Esophagus squamous epithelium (tissue), 5 donors: Measurements from ENCODE around the gene ANKMY2. TPM values are rescaled to one million over a fixed set of nuclear protein-coding genes. Genes with fewer than 3 reads are reported as not detected.
A peak's percentile ranks its signal among the peaks of the same experiment; 100 is the strongest.

Experiments used
- DNase-seq: peaks from one replicate; lab custom pipeline; 2025; lab: John Stamatoyannopoulos, UW
- H3K27ac ChIP-seq, 4 donors: fragments of 200-600 bp; sonication (generic); one replicate each; pipeline ENCODE4 v1.5.1; 2016 to 2019; ENCODE audit warnings: mild to moderate bottlenecking in 1 of 4
- H3K27me3 ChIP-seq, 4 donors: fragments of 200-600 bp; sonication (generic); 1 replicate in 3 of 4; 2 replicates in 1 of 4; pipeline versions ENCODE4 v1.5.1 to v1.6.0; 2017 to 2021; ENCODE audit warnings: antibody characterized with exemption in 1 of 4
- H3K36me3 ChIP-seq, 3 donors: fragments of 200-600 bp; sonication (generic); one replicate each; pipeline ENCODE4 v1.5.1; 2016 to 2019
- H3K4me1 ChIP-seq, 3 donors: fragments of 200-600 bp; sonication (generic); one replicate each; pipeline ENCODE4 v1.5.1; 2017 to 2019
- H3K4me3 ChIP-seq, 4 donors: fragments of 200-600 bp; sonication (generic); 1 replicate in 3 of 4; 2 replicates in 1 of 4; pipeline ENCODE4 v1.5.1; 2016 to 2019; ENCODE audit warnings: mild to moderate bottlenecking in 2 of 4, moderate library complexity in 1 of 4
- H3K9me3 ChIP-seq, 3 donors: fragments of 200-600 bp; sonication (generic); one replicate each; pipeline ENCODE4 v1.5.1; 2016 to 2019
- POLR2A ChIP-seq, 4 donors: fragments of 450-650 bp; IDR thresholded peaks; one replicate each; pipeline ENCODE4 v1.6.1; 2017; ENCODE audit warnings: antibody characterized with exemption in 4 of 4, mild to moderate bottlenecking in 4 of 4, moderate library complexity in 3 of 4
- WGBS, 2 donors: methylation state at CpG; one replicate each; pipeline ENCODE4 v1.1.5; 2018; 5-methylcytosine and 5-hydroxymethylcytosine counted together
- intact Hi-C: fragments of 100-400 bp; cut with DNase I; formaldehyde crosslinking; loops from one replicate; pipeline ENCODE4 v1.15.0; 2022
- total RNA-seq, 4 donors: library from RNA; depleted of rRNA; stranded (reverse); fragments of >200 nt; gene quantifications; one replicate each; pipeline ENCODE4 v1.1.0, GENCODE V29; 2016
- TF ChIP-seq, protein P1 (sequence below), 6 experiments: fragments of 450-650 bp in 4 of 6; fragments of 200-600 bp in 2 of 6; sonication (generic) in 2 of 6; IDR thresholded peaks; one replicate each; pipeline ENCODE4 v1.5.1; 2016 to 2019; ENCODE audit warnings: antibody characterized with exemption in 6 of 6, mild to moderate bottlenecking in 4 of 6, moderate library complexity in 4 of 6
- donor health status: DM: yes; HTN: yes; CAD: no.

The ANKMY2 gene
- 10 to 100 TPM in 1 of 4 donors, 1 to 10 TPM in 3; 3.8 to 13.4 (median 7.0) TPM for total RNA-seq

DNA sequence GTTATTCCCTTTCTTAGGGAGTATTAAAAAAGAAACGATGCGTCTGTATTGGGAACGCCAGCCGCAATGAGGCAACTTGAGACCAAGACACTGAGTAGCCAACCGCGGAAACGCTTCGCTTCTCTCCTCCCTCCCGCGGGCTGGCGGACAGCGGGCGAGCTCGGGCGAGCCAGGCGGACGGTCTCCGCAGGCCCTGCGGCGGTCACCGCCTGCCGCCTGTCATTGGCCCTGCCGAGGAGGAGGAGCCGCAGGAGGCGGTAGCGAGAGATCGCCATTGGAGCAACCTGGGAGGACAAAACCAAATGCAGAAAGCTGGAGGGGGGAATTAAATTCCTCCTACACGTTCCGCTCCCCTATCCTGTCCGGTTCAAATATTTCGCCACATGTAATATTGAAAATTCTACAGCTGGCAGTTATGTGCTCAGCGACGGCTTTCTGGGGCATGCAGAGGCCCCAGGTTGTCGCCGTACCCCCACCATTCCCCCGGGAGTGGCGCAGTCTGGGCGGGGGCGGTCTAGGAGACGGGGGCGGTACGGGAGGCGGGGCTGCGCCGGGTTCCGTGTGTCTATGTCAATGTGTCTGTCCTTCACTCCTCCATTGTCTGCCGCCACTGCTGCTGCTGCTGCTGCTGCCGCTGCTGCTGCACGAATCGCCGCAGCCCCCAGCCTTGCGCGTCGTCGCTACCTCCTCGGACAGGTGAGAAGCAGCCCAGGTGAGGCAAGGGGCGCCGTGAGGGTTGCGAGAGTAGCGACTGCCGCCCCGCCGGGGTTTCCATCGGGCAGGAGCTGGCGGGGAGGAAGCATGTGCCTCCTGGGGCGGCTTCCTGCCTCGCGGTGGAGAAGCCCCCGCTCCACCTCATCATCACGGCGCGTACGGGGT lies at the start of gene ANKMY2, which contains the start of gene BZW2:
Gene ANKMY2 (minus strand): TSS at position 162 of the 879 bp plus-strand sequence. CDS start 181 bp downstream, outside the sequence.
Gene BZW2 (plus strand): TSS at position 589 of the 879 bp plus-strand sequence. CDS start 19,263 bp downstream, outside the sequence.
- no peaks in the 10 kb centered on the region for H3K9me3 ChIP-seq
- intact Hi-C loops: no loop called here
- TF ChIP-seq, protein P1, sequence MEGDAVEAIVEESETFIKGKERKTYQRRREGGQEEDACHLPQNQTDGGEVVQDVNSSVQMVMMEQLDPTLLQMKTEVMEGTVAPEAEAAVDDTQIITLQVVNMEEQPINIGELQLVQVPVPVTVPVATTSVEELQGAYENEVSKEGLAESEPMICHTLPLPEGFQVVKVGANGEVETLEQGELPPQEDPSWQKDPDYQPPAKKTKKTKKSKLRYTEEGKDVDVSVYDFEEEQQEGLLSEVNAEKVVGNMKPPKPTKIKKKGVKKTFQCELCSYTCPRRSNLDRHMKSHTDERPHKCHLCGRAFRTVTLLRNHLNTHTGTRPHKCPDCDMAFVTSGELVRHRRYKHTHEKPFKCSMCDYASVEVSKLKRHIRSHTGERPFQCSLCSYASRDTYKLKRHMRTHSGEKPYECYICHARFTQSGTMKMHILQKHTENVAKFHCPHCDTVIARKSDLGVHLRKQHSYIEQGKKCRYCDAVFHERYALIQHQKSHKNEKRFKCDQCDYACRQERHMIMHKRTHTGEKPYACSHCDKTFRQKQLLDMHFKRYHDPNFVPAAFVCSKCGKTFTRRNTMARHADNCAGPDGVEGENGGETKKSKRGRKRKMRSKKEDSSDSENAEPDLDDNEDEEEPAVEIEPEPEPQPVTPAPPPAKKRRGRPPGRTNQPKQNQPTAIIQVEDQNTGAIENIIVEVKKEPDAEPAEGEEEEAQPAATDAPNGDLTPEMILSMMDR (IDR thresholded peaks at IDR 0.05): peak in 3 of 6 experiments; percentile 18 to 24 (median 23)
- TF ChIP-seq POLR2A (IDR thresholded peaks at IDR 0.05): peak in 2 of 4 donors; percentile 96
- DNase-seq: peak; percentile 81
- H3K4me1 ChIP-seq: peaks cover 17 to 63% (median 40%) of the 10 kb centered on the region in 3 donors
- no peaks in the 10 kb centered on the region for H3K27me3 ChIP-seq
- H3K4me3 ChIP-seq: peak within 1 kb of the TSS; percentile 81 to 99 (median 92)
- peak within 1 kb of the TSS; percentile 88 to 97 (median 94) for H3K27ac ChIP-seq
- WGBS, 2 donors: 0% methylated on average over 4 to 49 of the region's 73 CpGs
- H3K36me3 ChIP-seq: no peaks in the 10 kb centered on the region

DNA sequence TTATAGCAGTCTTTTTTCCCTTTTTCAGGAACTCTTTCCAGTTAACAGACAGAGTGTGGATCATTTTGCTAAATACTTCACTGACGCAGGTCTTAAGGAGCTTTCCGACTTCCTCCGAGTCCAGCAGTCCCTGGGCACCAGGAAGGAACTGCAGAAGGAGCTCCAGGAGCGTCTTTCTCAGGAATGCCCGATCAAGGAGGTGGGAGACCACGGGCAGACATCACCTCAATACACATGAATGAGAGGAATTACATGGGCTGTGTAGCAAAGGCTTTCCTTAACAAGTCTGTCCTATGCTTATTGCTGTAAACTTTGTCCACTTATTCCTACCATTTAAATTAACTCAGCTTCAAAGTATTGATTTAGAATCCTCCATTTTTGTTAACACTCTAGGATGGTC lies 49.3 kb upstream of the ANKMY2 start:
- Histone ChIP-seq H3K36me3 (peaks cover 8 to 100% (median 16%) of the 10 kb centered on the region in 3 donors), H3K4me1 (no peaks in the 10 kb centered on the region), H3K4me3 (no peak overlapping the region), H3K27ac (no peak overlapping the region), H3K27me3 (no peaks in the 10 kb centered on the region), H3K9me3 (no peaks in the 10 kb centered on the region)
- no peak for DNase-seq
- WGBS, 2 donors: 89 to 94% methylated on average over 6 of the region's 6 CpGs
- intact Hi-C loops: loop anchor here (10.0 kb wide), 1 partner anchor 220 kb away; no protein-coding TSS in a partner anchor
- TF ChIP-seq, protein P1 (IDR thresholded peaks at IDR 0.05): no peak
- no peak for TF ChIP-seq POLR2A (IDR thresholded peaks at IDR 0.05)

DNA sequence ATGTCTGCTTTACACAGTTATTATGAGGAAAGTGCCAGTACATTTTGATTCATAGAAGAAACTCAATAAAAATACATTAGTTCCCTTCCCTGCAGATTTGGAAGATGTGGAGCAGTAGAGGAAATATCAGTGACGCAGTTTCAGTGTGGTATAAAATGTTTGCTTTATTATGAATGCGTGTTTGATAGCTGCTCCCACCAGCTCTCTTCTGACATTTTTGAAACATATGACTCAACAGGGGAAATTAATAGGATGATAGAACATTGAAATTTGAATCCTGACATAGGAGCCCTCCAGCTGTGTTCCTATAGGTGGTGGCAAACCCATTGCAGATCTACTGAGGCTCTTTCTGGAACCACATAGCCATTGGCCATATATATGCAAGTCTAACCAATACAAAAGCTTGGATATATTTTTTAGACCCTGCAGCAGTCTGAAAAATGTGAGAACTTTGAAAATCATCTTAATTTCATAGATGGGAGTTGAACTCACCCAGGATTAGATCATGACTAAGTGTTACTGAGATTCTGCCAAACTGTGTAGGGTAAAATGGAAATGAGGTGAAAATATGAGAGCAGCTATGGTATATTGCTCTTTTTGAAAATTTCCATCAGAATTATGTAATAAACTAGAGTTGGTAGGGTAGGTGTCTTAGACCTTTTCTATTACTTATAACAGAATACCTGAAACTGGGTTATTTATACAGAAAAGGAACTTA lies 48.2 kb upstream of the ANKMY2 start:
- TF ChIP-seq, protein P1 (IDR thresholded peaks at IDR 0.05): no peak
- no peak for TF ChIP-seq POLR2A (IDR thresholded peaks at IDR 0.05)
- intact Hi-C loops: loop anchor here (10.0 kb wide), 1 partner anchor 221 kb away; no protein-coding TSS in a partner anchor
- Histone ChIP-seq H3K27me3 (no peaks in the 10 kb centered on the region), H3K4me3 (no peak overlapping the region), H3K27ac (no peak overlapping the region), H3K4me1 (no peaks in the 10 kb centered on the region), H3K36me3 (peaks cover 8 to 95% (median 16%) of the 10 kb centered on the region in 3 donors), H3K9me3 (no peaks in the 10 kb centered on the region)
- no peak for DNase-seq
- 97 to 100% methylated on average over 2 of the region's 2 CpGs for WGBS, 2 donors

DNA sequence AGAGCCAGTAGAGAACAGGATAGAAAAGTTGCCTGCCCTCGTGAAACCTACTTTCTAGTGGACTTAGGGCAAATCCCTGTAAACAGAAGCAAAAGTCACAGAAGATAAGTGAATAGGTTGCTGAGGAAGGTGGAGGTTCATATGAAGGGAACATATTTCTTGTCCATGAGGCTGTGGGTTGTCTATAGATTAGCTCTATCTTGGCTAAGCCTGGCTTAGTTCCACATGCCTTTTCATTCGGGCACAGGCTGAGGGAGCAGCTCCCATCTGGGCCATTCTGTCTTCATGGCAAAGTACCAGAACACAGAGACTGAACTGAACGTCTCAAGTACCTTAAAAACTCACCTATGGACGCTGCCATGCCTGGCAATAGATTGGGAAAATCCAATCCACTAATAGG lies 45.7 kb upstream of the ANKMY2 start:
- Histone ChIP-seq H3K4me3 (no peak overlapping the region), H3K4me1 (no peaks in the 10 kb centered on the region), H3K27me3 (no peaks in the 10 kb centered on the region), H3K36me3 (peaks cover 0 to 87% (median 3%) of the 10 kb centered on the region in 3 donors), H3K27ac (no peak overlapping the region), H3K9me3 (no peaks in the 10 kb centered on the region)
- 90 to 93% methylated on average over 2 to 4 of the region's 4 CpGs for WGBS, 2 donors
- DNase-seq: no peak
- TF ChIP-seq, protein P1 (IDR thresholded peaks at IDR 0.05): no peak
- no peak for TF ChIP-seq POLR2A (IDR thresholded peaks at IDR 0.05)
- intact Hi-C loops: loop anchor here (10.0 kb wide), 1 partner anchor 224 kb away; no protein-coding TSS in a partner anchor
